NCI-H526 treated with DMSO at 0.1 percent for 48 hours (cell line): ENCODE results near the gene AOPEP.

Experiments
- DNase-seq: peaks from one replicate; lab custom pipeline; 2025; lab: John Stamatoyannopoulos, UW

Gene AOPEP, protein sequence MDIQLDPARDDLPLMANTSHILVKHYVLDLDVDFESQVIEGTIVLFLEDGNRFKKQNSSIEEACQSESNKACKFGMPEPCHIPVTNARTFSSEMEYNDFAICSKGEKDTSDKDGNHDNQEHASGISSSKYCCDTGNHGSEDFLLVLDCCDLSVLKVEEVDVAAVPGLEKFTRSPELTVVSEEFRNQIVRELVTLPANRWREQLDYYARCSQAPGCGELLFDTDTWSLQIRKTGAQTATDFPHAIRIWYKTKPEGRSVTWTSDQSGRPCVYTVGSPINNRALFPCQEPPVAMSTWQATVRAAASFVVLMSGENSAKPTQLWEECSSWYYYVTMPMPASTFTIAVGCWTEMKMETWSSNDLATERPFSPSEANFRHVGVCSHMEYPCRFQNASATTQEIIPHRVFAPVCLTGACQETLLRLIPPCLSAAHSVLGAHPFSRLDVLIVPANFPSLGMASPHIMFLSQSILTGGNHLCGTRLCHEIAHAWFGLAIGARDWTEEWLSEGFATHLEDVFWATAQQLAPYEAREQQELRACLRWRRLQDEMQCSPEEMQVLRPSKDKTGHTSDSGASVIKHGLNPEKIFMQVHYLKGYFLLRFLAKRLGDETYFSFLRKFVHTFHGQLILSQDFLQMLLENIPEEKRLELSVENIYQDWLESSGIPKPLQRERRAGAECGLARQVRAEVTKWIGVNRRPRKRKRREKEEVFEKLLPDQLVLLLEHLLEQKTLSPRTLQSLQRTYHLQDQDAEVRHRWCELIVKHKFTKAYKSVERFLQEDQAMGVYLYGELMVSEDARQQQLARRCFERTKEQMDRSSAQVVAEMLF

DNA sequence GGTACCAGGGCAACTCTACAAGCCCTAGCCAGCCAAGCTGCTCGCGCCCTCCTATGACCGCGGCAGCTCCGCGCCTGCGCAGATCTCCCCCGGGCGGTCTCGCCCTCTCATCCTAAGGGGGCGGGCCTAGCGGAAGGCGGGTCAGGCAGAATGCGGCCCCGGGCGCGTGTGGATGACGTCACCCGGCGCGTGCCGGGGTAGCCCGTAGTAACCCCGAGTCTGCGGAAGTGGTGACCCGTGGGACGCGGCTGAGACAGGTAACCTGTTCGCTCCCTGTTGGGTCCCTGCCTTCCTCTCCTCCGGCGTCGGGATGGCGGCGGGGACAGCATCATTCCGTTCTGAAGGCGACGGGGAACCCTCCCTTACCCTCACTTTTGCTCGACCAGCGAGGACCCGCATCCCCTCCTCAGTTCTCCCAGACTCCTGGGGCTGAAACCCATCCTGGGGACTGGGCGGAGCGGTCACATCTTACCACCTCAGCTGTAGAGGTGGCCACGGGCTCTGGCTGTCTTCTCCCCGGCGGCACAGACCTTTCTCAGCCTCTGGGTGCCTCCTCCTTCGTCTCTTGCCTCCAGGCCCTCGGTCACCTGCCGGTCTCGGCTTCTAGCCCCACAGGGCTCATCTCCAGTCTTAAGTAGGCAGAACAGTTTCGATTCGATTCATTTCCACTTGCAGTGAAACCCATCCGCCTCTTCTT, at the start of gene AOPEP:
AOPEP (plus strand) TSS at position 205 of the 697 bp plus-strand sequence. CDS start 33,085 bp downstream, outside the sequence.
- DNase-seq = peak; percentile 76

DNA sequence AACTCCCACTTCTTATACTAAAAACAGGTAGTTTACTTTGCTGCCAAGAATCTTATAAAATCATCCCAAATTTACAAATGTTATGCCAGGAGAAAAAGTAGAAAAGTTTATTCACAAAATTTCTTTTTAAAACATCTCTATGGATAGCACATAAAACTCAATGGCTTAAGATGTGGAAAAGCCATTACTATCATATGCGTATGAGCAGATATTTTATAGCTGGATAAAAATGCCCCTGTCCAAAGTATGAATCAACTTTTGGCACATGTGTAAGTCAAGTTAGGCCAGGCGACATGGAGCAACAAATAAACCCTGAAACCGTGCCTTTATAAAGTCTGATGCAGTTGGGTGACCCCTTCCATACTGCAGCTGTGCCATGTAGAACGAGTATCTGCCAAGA, 48.6 kb upstream of the AOPEP start:
- DNase-seq = no peak

DNA sequence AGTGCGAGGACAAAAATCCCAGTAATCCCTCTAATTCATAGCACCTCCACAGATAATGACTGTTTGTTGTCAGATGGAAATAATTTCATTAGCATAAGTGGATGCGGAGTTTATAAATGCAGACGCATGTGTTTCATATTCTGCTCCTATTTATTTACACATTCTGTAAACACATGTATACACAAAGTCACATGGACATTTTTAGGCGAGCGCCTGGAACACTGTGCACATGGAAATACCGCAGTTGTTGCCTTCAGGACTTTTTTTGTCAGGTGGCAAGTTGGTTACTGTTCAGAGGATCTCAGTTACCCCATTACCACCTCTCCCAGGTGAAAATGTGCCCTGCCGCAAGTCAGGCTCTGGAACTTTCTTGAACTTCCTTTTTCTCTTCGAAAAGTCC, 46.9 kb upstream of the AOPEP start:
- no peak for DNase-seq

DNA sequence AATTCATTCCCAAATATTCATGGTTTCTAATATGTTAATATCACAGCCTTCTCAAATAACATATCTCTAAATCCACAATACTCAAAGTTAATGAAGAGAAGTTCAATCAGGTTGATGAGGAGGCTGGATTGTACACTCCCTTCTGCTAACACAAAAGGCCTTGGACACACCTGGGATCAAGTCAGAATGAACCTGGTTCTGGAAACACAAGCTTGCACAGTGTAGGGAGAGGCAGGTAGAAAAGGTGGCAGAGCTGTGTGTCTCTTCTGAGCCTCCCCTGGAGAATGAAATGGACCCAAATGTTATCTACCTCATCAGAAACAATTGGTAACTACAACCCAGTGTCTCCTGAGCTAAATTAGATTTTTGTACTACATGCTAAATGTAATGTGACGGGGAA, 46.5 kb upstream of the AOPEP start:
- no peak for DNase-seq

DNA sequence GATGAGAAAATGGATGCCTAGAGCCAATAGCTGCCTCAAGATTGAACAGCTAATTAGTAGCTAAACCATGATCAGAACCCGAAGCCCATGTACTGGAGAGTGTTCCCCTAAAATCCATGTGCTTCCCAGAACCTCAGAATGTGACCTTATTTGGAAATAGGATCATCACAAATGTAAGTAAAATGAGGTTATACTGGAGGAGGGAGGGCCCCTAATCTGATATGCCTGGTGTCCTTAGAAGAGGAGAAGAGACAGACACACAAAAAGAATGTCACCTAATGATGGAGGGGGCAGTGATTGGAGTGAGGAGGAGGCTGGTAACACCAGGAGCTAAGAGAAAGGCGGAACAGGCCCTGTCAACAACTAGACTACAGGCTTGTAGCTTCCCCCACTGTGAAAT, 45.9 kb upstream of the AOPEP start:
- no peak for DNase-seq

DNA sequence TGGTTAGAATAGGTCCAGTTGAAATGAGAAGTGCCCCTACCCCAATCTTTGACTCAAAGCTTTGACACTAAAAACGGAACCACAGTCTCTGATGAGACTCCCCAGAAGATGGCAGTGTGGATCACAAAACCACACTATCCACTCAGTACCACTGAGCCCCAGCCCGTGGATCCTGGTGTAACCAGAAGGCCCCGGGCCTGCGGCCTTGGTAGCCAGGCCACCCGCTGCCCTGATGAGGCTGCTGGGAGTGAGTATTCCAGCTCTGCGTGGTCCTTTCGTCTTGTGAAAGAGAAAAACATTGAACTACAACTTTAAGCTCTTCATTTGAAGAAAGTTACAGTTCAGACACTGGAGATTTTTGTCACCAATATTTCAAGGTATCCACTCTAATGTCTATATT, 45.0 kb upstream of the AOPEP start:
- DNase-seq = peak; percentile 1

DNA sequence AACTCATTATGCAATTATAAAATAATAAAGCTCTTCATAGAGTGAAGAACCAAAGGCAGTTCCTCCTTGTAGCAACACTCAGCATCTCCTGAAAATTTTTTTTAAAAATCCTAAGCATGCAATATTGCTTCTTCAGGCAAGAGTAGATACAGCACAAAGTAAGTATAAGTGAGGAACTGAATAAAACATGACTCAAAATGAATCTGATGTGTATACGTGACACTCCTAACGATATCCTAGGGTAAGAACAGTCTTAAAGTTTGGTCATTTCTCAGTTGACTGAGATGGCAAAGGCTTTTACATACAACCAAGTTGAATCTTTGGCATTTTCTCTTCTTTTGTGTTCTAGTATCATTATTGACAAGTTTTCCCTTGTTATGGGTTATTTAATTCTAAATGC, 41.1 kb upstream of the AOPEP start:
- no peak for DNase-seq

DNA sequence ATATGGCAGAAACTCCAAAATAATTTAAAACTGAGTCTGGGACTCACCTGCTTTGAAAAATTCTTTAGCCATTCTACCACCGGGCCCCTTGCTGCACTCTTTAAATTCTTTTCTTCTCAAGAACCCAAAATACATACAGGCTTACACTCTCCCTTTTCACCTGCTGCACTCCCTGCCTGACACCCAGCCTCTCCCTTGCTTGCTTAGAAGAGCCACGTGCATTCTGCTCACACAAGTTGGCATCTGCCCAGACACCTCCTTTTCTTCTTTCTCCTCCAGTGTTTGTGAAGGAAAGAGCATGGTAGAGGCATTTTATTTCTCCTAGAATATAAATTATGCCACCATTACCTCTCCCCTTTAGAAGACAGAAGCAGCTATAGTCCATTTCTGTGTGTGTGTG, 39.0 kb upstream of the AOPEP start:
- no peak for DNase-seq

DNA sequence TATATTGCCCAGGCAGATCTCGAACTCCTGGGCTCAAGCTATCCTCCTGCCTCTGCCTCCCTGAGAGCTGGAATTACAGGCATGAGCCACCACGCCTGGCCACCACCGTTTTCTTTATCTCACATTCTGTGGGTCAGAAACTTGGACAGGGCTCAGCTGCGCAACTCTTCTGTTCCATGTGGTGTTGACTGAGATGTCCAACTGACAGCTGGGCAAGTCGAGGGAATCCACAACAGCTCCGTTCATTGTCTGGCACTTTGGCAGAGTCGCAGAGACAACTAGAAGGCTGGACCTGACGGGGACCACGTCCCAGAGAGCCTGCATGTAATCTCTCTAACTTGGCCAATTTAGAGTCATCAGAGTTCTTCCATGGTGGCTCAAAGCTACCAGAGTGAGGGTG, 36.2 kb upstream of the AOPEP start:
- no peak for DNase-seq

DNA sequence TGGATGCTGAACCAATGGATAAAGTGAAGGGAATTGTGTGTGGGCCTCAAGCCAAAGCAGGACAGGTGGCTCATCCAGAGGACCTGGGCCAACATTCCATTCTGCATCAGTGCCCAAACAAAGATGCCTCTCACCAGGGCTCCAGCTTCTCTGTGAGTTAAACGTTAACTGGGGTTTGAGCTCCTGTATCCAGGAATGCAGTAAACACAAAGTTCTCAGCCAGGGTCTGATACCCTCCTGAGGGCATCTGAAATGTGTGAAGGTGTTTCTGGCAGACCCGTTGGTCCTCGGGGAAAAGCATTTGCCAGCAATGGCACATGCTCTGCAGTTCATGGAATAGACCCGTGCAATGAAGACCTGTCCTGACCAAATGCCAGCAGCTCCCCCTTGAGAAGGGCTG, 33.9 kb upstream of the AOPEP start:
- DNase-seq = no peak

DNA sequence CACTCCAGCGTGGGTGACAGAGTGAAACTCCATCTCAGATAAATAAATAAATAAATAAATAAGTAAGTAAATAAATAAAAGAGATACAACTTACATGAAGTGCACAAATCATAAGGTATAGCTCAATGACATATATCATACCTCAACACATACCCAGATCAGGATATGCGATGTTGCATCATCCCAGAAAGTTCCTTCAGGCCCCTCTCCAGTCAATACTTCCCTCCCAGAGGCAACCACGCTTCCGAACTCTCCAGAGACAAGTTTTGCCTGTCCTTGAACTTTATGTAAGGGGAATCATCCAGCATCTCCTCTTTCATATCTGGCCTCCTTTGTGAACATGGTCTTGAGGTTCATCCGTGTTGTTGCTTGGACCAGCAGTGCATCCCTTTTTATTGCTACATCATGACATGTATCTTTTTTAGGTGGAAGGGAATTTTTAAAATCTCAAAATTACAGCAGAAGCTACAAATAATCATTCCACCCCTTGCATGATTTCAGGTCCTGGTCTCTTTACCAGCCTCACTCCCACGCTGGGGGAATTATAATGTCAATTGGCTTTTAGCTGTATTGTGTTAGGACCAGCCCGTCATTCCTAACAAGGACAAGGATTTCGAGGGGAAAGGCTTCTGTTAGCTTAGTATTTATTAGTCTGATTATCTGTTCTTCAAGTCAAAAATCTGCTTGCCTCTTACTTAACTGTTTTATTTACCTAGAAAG, 32.9 kb upstream of the AOPEP start:
- no peak for DNase-seq

DNA sequence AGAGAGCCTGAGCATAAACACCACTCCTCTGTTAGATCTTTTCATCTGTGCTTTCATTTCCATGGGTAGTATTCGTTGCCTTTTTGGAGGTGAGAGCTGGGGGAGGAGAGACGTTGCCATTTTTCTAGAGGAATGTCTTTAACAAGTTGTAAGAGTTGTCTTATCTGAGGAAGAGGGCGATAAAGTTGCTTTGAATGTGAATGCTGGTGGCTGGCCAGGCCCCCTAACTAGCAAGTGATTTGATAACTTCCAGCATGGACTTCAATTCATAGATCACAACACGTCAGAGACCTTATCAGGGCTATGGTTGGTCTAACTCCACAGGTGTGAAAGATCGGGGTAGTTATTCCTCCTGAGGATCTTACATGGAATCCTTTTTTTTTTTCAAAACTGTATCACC, 30.0 kb upstream of the AOPEP start:
- DNase-seq = no peak

DNA sequence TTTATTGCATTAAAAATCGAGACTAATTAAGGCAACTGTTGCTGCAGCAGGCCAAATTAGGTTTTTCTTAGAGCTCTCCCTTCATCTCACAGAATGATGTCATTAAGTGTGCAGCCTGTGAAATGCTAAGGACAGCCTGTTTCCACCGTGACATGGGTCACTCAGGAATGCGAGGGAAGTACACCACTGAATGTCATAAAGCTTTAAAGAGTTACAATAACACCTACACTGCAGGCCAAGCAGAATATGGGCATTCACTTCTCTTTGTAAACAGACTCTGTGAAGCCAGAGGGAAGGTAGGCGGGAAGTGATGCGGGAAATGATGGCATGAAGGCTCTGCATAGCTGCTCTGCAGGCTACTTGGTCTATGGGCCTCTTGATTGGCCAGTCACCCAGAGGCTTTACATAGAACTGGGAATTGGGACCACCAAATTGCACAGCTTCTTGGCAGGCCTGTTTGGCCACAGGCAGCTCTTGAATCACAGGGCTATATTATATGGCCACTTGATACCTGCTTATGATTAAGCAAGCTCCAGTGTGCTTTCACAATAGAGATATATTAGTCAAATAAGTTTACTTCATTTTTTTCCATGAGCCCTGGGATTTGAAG, 28.4 kb upstream of the AOPEP start:
- DNase-seq = no peak

DNA sequence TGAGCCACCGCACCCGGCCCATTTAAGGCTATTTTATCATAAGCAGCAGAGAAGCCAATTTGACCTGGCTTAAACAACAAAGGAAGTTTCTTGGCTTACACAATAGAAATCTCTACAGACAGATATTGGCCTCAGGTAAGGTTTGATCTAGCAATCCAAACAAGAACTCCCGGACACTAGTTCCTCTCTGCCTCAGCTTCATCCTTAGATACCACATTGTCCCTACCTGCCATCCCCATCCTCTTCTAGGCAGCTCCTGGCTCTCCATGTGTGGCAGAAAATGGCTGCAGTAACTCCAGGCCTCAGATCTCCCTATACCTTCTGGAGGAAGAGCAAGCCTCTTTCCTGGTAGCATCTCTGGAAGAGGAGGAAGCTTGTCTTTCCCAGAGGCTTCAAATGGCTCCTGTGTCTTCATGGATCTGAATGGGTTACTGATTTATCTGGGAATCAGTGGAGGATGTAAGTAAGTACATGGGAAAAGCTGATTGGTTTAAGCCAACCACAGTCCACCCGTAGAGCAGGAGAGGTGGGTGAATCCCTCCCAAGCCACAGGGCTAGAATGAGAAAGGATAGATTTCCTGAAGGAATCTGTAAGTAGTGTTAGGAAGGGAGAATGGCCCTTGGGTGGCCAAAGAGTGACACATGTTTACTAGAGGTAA, 26.7 kb upstream of the AOPEP start:
- no peak for DNase-seq

DNA sequence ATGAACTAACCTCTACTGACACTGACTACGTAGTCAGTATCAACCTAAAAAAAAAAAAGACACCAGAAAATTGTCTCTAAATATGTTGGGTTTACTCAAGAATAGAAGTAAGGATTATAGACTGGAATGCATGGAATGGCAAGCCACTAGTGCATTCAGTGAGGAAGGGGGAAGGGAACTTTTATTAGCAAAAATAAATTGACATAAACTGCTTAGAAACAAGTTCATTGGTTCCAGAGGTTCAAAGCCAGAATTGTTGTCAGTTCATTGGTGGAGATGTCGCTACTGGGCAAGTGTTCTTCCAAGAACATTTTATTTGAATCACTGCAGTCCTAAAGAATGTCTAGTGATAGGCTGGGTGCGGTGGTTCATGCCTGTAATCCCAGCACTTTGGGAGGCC, 26.1 kb upstream of the AOPEP start:
- no peak for DNase-seq

DNA sequence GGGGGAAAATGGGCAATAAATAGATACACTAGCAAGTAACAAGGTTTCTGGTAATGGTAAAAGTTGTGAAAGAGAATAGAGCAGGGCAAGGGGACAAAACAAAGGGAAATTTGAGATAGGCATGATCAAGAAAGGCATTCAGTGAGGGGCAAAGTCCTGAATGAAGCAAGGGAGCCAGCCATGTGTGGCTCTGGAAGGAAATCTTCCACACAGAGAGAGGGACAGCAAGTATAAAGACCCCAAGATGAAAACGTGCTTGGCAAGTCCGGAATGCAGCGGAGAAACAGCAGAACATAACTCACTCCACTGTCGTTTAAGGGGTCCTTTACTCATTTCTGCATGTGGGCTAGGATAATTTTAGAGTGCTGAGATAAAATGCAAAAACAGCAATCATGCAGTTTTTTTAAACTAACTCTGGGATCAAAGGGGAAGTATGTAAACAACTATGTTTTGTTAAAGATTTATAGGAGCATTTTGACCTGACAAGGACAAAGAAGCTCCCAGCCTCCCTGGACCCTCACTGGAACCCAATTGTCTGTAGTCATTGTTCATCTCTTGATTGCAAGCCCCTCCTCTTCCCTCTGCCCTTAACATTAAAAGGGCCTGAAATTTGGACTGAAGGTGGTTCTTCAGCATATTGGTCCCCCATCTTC, 22.9 kb upstream of the AOPEP start:
- no peak for DNase-seq

DNA sequence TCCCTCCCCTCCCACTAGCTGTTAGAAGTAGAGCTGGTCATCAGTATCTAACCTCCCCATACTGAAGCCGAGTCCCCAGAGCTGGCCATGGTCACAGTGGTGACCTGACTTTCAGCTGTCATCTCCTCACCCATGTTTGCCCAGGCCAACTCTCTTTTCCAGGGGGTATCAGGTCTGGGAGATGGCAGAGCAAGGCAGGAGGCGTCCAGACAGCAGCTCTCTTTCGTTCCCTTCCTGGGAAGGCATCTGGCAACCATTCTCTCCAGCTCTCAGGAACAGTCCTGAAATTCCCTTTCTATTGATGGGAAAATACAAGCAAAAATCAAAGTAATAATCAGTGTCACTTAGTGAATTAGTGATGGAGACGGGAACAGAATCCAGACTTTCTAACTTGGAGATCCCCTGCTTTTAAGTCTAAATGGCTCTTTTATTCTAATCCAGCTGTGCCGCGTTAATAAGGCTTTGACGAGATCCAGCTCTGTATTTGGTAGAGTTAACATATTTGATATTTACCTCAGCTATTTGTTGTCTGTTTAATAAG, 21.3 kb upstream of the AOPEP start:
- no peak for DNase-seq

DNA sequence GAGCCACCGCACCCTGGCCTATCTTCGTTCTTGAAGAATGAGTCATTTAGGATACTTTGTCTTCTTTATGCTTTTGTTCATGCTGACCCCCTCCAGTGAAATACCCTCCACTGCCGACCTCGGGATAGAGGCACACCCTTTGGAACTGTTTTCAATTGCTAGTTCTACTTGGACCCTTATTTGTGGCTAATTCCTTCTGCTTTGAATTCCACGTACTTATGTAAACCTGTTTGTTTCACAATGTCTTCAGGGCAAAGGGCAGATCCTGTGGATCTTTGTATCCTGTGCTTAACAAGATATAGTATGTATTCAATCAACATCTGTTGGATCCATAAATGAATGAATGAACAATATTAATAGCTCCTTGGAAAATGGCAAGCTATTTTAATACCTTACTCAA, 19.6 kb upstream of the AOPEP start:
- no peak for DNase-seq

DNA sequence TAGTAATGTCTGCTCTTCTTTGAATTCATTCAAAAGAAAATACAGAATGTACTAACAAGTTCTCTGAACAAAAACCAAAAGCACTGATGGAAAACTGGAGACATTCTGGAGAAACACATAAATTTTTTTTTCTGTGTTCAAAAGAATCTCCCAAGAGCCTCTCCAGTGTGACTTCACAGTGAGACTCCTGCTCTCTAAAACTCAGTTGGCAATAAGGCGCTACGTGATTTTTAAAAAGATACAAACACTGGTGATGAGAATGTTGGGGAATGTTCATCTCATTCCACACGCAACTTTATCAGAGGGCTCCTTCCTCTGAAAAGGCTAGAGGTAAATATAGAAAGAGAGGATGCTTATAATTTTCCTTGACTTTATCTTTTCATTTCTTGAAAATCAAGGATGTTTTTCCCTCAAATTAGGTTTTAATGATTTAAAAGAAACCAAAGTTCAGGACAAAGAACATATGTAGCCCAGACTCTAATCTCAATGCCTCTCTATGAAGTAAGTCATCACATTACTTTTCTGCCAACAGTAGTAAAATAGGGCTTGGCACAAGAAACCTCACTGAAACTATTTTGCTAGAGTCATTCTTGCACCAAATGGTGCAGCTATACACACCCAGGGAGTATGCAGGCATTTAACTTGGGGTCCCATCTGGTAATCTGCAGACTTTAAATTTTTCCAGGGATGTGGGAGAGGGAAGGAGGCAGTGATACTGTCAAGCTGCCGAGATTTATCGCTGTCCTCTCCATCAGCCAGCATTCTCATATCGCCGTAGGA, 12.9 kb upstream of the AOPEP start:
- DNase-seq = no peak

DNA sequence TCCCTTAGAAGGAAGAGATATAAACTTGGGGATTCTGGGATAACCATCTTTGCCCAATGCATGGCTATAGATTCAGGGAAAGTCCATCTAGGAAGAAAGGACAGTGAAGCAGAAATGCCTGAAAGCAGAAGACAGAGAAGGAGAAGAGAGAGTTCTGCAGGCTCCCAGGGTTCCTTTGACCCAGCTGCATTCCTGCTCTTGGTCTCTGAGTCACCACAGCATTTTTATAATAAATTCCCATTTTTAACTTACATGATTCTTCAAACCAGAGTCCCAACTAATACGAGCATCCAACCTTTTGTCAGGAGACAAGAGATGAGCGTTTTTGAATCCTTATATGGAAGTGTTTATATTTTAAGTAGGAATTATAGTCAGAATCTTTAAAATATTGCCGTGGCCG, 12.0 kb upstream of the AOPEP start:
- no peak for DNase-seq
